CD14-positive monocyte (primary cell): ENCODE results near the gene CATSPER2. TPM values are rescaled to one million over a fixed set of nuclear protein-coding genes. Genes with fewer than 3 reads are reported as not detected.
"Not testable (repeated sequence)": the region's sequence is repeated elsewhere in the genome, so short reads cannot be mapped to it uniquely, and the experiment has no call there.

Experiments used
- DNase-seq, 3 donors: peaks; one replicate each; pipeline ENCODE4 v3.0.0-alpha.2; 2011 to 2022
- H2AFZ ChIP-seq: 2 replicates; pipeline ENCODE4 v1.6.0; 2012; ENCODE audit warnings: mild to moderate bottlenecking, low read depth, low read length, inconsistent platforms; ENCODE audit not compliant: insufficient read depth, poor library complexity, severe bottlenecking
- H3K27ac ChIP-seq, 2 donors: 1 replicate in 1 of 2; 2 replicates in 1 of 2; pipeline ENCODE4 v1.5.1; 2012 to 2013; ENCODE audit warnings: low read length in 2 of 2, control low read depth in 1 of 2, inconsistent platforms in 1 of 2, low read depth in 1 of 2, mild to moderate bottlenecking in 1 of 2
- H3K27me3 ChIP-seq, 2 donors: one replicate each; pipeline versions ENCODE4 v1.6.0 to v1.6.1; 2011 to 2013; ENCODE audit warnings: low read length in 2 of 2; ENCODE audit not compliant: control insufficient read depth in 2 of 2, insufficient read depth in 2 of 2
- H3K36me3 ChIP-seq, 2 donors: replicated peaks in 1 of 2; 1 replicate in 1 of 2; 2 replicates in 1 of 2; pipeline versions ENCODE4 v1.5.1 to v1.6.1; 2012 to 2013; ENCODE audit warnings: low read length in 2 of 2, control low read depth in 1 of 2, inconsistent platforms in 1 of 2, mild to moderate bottlenecking in 1 of 2; ENCODE audit not compliant: insufficient read depth in 2 of 2, control insufficient read depth in 1 of 2
- H3K4me1 ChIP-seq, 2 donors: 1 replicate in 1 of 2; 2 replicates in 1 of 2; pipeline versions ENCODE4 v1.5.1 to v1.6.1; 2012 to 2013; ENCODE audit warnings: low read length in 2 of 2, control low read depth in 1 of 2, inconsistent platforms in 1 of 2, mild to moderate bottlenecking in 1 of 2, moderate library complexity in 1 of 2; ENCODE audit not compliant: insufficient read depth in 2 of 2, control insufficient read depth in 1 of 2
- H3K4me2 ChIP-seq: replicated peaks from 2 replicates; pipeline ENCODE3; 2012; ENCODE audit warnings: low read length, moderate library complexity, mild to moderate bottlenecking; ENCODE audit not compliant: poor library complexity, severe bottlenecking; ENCODE audit errors: extremely low read depth
- H3K4me3 ChIP-seq, 3 experiments: fragments of 200-600 bp in 1 of 3; sonication (generic) in 1 of 3; replicated peaks in 1 of 3; 1 replicate in 2 of 3; 2 replicates in 1 of 3; pipeline ENCODE4 v1.5.1; 2011 to 2013; ENCODE audit warnings: low read length in 3 of 3, mild to moderate bottlenecking in 3 of 3, control low read depth in 2 of 3, low read depth in 2 of 3, inconsistent platforms in 1 of 3, moderate library complexity in 1 of 3
- H3K79me2 ChIP-seq: 2 replicates; pipeline ENCODE4 v1.6.0; 2012; ENCODE audit warnings: mild to moderate bottlenecking, control low read depth, inconsistent platforms, low read length, moderate library complexity; ENCODE audit not compliant: insufficient read depth
- H3K9ac ChIP-seq: 2 replicates; pipeline ENCODE4 v1.6.0; 2017; ENCODE audit warnings: low read length, mild to moderate bottlenecking; ENCODE audit not compliant: insufficient read depth, poor library complexity, severe bottlenecking
- H3K9me3 ChIP-seq, 2 donors: replicated peaks in 1 of 2; 1 replicate in 1 of 2; 2 replicates in 1 of 2; pipeline versions ENCODE4 v1.5.1 to v1.6.1; 2012 to 2013; ENCODE audit warnings: low read length in 2 of 2, control low read depth in 1 of 2; ENCODE audit not compliant: control insufficient read depth in 1 of 2, insufficient read depth in 1 of 2
- H4K20me1 ChIP-seq: 2 replicates; pipeline ENCODE4 v1.6.0; 2012; ENCODE audit warnings: mild to moderate bottlenecking, low read length, control low read depth, moderate library complexity; ENCODE audit not compliant: insufficient read depth
- H3K27ac Mint-ChIP-seq, 7 donors: one replicate each; pipeline ENCODE4 v1.8.0; 2020; ENCODE audit warnings: mild to moderate bottlenecking in 7 of 7, mixed read lengths in 7 of 7, moderate library complexity in 6 of 7, inconsistent platforms in 2 of 7
- H3K27me3 Mint-ChIP-seq, 3 donors: one replicate each; pipeline ENCODE4 v1.8.0; 2021 to 2022; ENCODE audit warnings: low read depth in 3 of 3, mild to moderate bottlenecking in 3 of 3, mixed read lengths in 3 of 3, moderate library complexity in 3 of 3, inconsistent platforms in 1 of 3
- H3K36me3 Mint-ChIP-seq, 2 donors: one replicate each; pipeline ENCODE4 v1.8.0; 2020; ENCODE audit warnings: mixed read lengths in 2 of 2, inconsistent platforms in 1 of 2, mild to moderate bottlenecking in 1 of 2
- H3K4me1 Mint-ChIP-seq: one replicate; pipeline ENCODE4 v1.8.0; 2020; ENCODE audit warnings: mild to moderate bottlenecking, mixed read lengths
- H3K4me3 Mint-ChIP-seq, 2 donors: one replicate each; pipeline ENCODE4 v1.8.0; 2020; ENCODE audit warnings: mild to moderate bottlenecking in 2 of 2, mixed read lengths in 2 of 2, moderate library complexity in 1 of 2
- H3K9me3 Mint-ChIP-seq, 7 donors: one replicate each; pipeline ENCODE4 v1.8.0; 2020 to 2022; ENCODE audit warnings: mixed read lengths in 7 of 7, mild to moderate bottlenecking in 6 of 7, moderate library complexity in 6 of 7, inconsistent platforms in 2 of 7
- WGBS: methylation state at CpG from one replicate; pipeline ENCODE4 v1.1.5; 2013; ENCODE audit warnings: missing lambda C conversion rate; ENCODE audit not compliant: insufficient coverage; 5-methylcytosine and 5-hydroxymethylcytosine counted together
- intact Hi-C, 2 donors: fragments of 100-400 bp; cut with micrococcal nuclease; formaldehyde crosslinking; loops; one replicate each; pipeline versions ENCODE4 v1.15.0 to v1.15.1; 2023
- polyA plus RNA-seq, 3 donors: library from polyadenylated mRNA; depleted of rRNA in 1 of 3; unstranded in 2 of 3; stranded (reverse) in 1 of 3; fragments of 300-500 nt in 2 of 3; fragments of >200 nt in 1 of 3; fragmentation: Illumina TruSeq in 2 of 3; gene quantifications; 1 replicate in 2 of 3; 2 replicates in 1 of 3; pipeline ENCODE4 v1.2.3, GENCODE V29; 2012 to 2021
- TF ChIP-seq, protein P1 (sequence below): fragments of 200-600 bp; IDR thresholded peaks from one replicate; pipeline ENCODE4 v1.8.0; 2022; ENCODE audit warnings: antibody characterized with exemption, mild to moderate bottlenecking

CATSPER2 gene
- polyA plus RNA-seq, 3 donors, result 2.5 TPM; not detected in 2

DNA sequence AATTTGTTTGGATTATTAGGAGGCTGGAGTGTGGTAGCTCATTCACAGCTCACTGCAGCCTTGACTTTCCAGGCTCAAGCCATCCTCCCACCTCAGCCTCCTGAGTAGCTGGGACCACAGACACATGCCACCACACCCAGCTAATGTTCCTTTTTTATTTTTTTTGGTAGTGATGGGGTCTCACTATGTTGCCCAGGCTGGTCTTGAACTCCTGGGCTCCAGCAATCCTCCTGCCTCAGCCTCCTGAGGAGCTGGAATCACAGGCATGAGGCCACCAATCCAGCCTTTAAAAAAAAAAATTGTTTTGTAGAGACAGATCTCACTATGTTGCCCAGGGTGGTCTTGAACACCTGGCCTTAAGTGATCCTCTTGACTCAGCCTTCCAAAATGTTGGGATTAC, 21.7 kb downstream of the CATSPER2 start:
- H2AFZ ChIP-seq, H3K27me3 Mint-ChIP-seq, H3K79me2 ChIP-seq, H3K36me3 Mint-ChIP-seq, H3K36me3 ChIP-seq, intact Hi-C loops, DNase-seq, H3K4me2 ChIP-seq, H3K9me3 ChIP-seq, H3K4me1 Mint-ChIP-seq, H3K4me1 ChIP-seq, H3K9me3 Mint-ChIP-seq, H4K20me1 ChIP-seq, H3K4me3 Mint-ChIP-seq, H3K9ac ChIP-seq, H3K4me3 ChIP-seq, H3K27ac ChIP-seq, H3K27ac Mint-ChIP-seq, H3K27me3 ChIP-seq: not testable (repeated sequence)

DNA sequence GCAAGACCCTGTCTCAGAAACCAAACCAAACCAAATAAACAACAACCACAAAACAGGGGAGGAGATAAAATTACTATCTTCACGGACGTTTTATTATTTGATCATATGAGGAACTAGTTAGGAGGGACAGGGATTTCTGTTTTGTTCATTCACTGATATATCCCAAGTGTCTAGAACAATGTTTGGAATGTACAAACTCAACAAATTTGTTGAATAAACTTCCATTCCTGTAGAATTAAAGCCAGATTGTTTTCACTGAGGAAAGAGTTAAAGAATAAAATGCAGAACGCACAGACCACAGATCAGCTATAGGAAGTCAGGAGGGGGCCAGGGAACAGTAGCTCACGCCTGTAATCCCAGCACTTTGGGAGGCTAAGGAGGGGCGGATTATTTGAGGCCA, 23.5 kb downstream of the CATSPER2 start:
- Histone ChIP-seq H3K9ac (no peak overlapping the region), H4K20me1 (no peaks in the 10 kb centered on the region), H3K9me3 (no peaks in the 10 kb centered on the region), H3K4me2 (no peak overlapping the region), H3K79me2 (no peaks in the 10 kb centered on the region), H2AFZ (no peak overlapping the region), H3K4me3 (no peak overlapping the region), H3K27ac (no peak overlapping the region), H3K36me3 (no peaks in the 10 kb centered on the region), H3K27me3 (no peaks in the 10 kb centered on the region), H3K4me1 (no peaks in the 10 kb centered on the region)
- 13% methylated on average over 1 of the region's 5 CpGs for WGBS
- no peak for DNase-seq
- no peak overlapping the region for H3K27ac Mint-ChIP-seq
- H3K4me1 Mint-ChIP-seq, result no peaks in the 10 kb centered on the region
- TF ChIP-seq, protein P1, sequence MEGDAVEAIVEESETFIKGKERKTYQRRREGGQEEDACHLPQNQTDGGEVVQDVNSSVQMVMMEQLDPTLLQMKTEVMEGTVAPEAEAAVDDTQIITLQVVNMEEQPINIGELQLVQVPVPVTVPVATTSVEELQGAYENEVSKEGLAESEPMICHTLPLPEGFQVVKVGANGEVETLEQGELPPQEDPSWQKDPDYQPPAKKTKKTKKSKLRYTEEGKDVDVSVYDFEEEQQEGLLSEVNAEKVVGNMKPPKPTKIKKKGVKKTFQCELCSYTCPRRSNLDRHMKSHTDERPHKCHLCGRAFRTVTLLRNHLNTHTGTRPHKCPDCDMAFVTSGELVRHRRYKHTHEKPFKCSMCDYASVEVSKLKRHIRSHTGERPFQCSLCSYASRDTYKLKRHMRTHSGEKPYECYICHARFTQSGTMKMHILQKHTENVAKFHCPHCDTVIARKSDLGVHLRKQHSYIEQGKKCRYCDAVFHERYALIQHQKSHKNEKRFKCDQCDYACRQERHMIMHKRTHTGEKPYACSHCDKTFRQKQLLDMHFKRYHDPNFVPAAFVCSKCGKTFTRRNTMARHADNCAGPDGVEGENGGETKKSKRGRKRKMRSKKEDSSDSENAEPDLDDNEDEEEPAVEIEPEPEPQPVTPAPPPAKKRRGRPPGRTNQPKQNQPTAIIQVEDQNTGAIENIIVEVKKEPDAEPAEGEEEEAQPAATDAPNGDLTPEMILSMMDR, result no peak
- peaks cover 8 to 15% (median 11%) of the 10 kb centered on the region in 3 donors for H3K27me3 Mint-ChIP-seq
- H3K9me3 Mint-ChIP-seq, result no peaks in the 10 kb centered on the region
- peaks cover 0 to 2% of the 10 kb centered on the region in 2 donors for H3K36me3 Mint-ChIP-seq
- no peak overlapping the region for H3K4me3 Mint-ChIP-seq
- intact Hi-C loops, result no loop called here

DNA sequence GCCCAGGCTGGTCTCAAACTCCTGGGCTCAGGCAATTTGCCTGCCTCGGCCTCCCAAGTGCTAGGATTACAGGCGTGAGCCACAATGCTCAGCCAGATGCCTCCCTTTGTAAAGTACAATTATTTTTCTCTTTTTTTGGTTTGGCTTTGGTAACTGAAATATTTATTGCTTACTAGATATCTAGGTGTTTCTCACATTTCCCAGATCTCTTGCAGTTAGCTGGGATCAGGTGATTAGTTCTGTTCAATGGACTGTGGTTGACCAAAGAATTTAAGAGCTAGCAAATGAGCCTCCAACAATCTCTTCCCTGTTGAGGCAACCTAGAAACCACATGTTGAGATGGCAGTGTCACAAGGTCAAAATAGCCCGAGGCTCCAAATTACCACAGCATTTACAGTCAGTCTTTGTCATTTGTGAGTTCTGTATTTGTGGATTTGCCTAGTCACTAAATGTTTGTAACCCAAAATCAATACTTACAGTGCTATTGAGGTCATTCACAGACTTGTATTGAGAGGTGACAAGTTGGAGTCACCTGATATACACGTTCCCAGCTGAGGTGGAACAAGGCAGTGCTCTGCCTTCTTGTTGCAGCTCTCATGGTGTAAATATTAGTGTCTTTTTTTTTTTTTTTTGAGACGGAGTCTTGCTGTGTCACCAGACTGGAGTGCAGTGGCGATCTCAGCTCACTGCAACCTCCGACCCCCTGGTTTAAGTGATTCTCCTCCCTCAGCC, 26.4 kb downstream of the CATSPER2 start:
- intact Hi-C loops, H3K79me2 ChIP-seq, H3K27me3 ChIP-seq, H4K20me1 ChIP-seq, H3K9ac ChIP-seq, H3K36me3 Mint-ChIP-seq, H3K4me3 Mint-ChIP-seq, H3K4me1 Mint-ChIP-seq, H3K27ac ChIP-seq, H3K9me3 Mint-ChIP-seq, DNase-seq, H3K36me3 ChIP-seq, H3K27ac Mint-ChIP-seq, H3K9me3 ChIP-seq, H3K4me1 ChIP-seq, H3K4me3 ChIP-seq, H2AFZ ChIP-seq, H3K4me2 ChIP-seq: not testable (repeated sequence)
- 100% methylated on average over 1 of the region's 7 CpGs for WGBS
- H3K27me3 Mint-ChIP-seq, result peaks cover 12 to 19% (median 16%) of the 10 kb centered on the region in 3 donors

DNA sequence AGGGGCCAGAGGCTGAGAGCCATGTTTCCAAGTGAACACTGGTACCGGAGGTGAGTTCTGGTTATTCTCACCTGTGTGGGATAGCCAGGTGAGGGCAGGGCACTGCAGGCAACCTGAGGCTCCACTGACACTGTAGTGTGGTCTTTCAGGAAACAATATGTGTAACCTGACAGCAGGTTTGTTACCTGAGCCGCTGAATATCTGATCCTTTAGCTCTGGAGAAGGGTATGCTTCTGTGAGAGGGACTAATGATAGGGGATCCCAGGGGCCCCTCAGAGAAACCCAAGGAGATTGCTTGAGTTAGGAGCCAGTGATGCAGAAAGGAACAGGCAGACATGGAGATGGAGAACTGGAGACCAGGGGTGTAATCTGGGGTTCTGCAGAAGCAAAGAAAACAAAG, 29.9 kb downstream of the CATSPER2 start, which contains the start of gene STRC:
STRC (minus strand) TSS at position 101 of the 400 bp plus-strand sequence; CDS start at position 23, 78 bp downstream.
- H4K20me1 ChIP-seq, H3K4me1 Mint-ChIP-seq, intact Hi-C loops, H3K9me3 Mint-ChIP-seq, H3K9me3 ChIP-seq, H3K4me3 ChIP-seq, H3K27ac Mint-ChIP-seq, H3K4me2 ChIP-seq, H3K27me3 ChIP-seq, H3K79me2 ChIP-seq, H3K27ac ChIP-seq, H2AFZ ChIP-seq, H3K36me3 Mint-ChIP-seq, DNase-seq, H3K4me1 ChIP-seq, H3K4me3 Mint-ChIP-seq, H3K9ac ChIP-seq, H3K36me3 ChIP-seq: not testable (repeated sequence)
- WGBS, result no CpG with 5 or more reads among the region's 2 CpGs
- H3K27me3 Mint-ChIP-seq, result peaks cover 7 to 14% (median 8%) of the 10 kb centered on the region in 3 donors
